K562 (cell line): ENCODE results near the gene SPAM1. TPM values are rescaled to one million over a fixed set of nuclear protein-coding genes. Genes with fewer than 3 reads are reported as not detected.

Experiments used
- ATAC-seq: fragments of 200-7000 bp; cut with Tn5 transposase; 3 replicates; pipeline ENCODE4 v1.9.1; 2020; ENCODE audit warnings: moderate library complexity
- BruUV-seq: library from RNA; stranded (reverse); fragments of 400-500 nt; replicated peaks from 2 replicates; lab custom pipeline; 2021; lab: Mats Ljungman, UMichigan
- CTCF ChIA-PET: fragments of 300-600 bp; formaldehyde crosslinking; extraction: SDS; loops from one replicate; lab custom pipeline; 2021; ENCODE audit warnings: low intra/inter-chr PET ratio; lab: Yijun Ruan, JAX
- POLR2A ChIA-PET: fragments of 300-600, 350-650 bp; sonication (Branson Sonifier 250); formaldehyde crosslinking; extraction: SDS; loops from one replicate; lab custom pipeline; 2021; ENCODE audit warnings: antibody characterized with exemption, inconsistent platforms; lab: Yijun Ruan, JAX
- DNase-seq, 4 experiments: peaks; one replicate each; pipeline versions ENCODE4 v3.0.0 to v3.0.0-alpha.2; 2011 to 2018; ENCODE audit warnings: low spot score in 3 of 4, mixed read lengths in 3 of 4; ENCODE audit errors: extremely low read depth in 1 of 4
- FAIRE-seq: peaks from 2 replicates; lab custom pipeline; 2011; peaks lifted over from hg19 to GRCh38; lab: Jason Lieb, UNC
- H2AFZ ChIP-seq: 2 replicates; pipeline ENCODE4 v1.6.0; 2011; ENCODE audit warnings: low read depth, low read length, control low read depth, inconsistent platforms
- H3K27ac ChIP-seq: fragments of 200-600 bp; 3 replicates; pipeline ENCODE4 v1.8.0; 2011; ENCODE audit warnings: low read depth, mild to moderate bottlenecking, control low read depth, inconsistent platforms, low read length, moderate library complexity, mixed read lengths; ENCODE audit errors: extremely low read depth
- H3K27me3 ChIP-seq, 2 experiments: fragments of 300-600 bp in 1 of 2; 2 replicates in 1 of 2; 3 replicates in 1 of 2; pipeline versions ENCODE4 v1.6.0 to v1.8.0; 2011; ENCODE audit warnings: inconsistent platforms in 2 of 2, low read length in 2 of 2, mild to moderate bottlenecking in 1 of 2, mixed read lengths in 1 of 2, moderate library complexity in 1 of 2; ENCODE audit not compliant: control insufficient read depth in 2 of 2, insufficient read depth in 2 of 2
- H3K36me3 ChIP-seq: fragments of 300-600 bp; 3 replicates; pipeline ENCODE4 v1.8.0; 2011; ENCODE audit warnings: mild to moderate bottlenecking, low read length, inconsistent platforms; ENCODE audit not compliant: control insufficient read depth, insufficient read depth
- H3K4me1 ChIP-seq, 2 experiments: fragments of 200-600 bp in 1 of 2; replicated peaks in 1 of 2; 2 replicates in 1 of 2; 3 replicates in 1 of 2; pipeline versions ENCODE4 v1.5.1 to v1.8.0; 2011; ENCODE audit warnings: inconsistent platforms in 2 of 2, low read length in 2 of 2, mild to moderate bottlenecking in 1 of 2, mixed read lengths in 1 of 2, moderate library complexity in 1 of 2; ENCODE audit not compliant: control insufficient read depth in 2 of 2, insufficient read depth in 2 of 2
- H3K4me2 ChIP-seq: 2 replicates; pipeline ENCODE4 v1.6.1; 2011; ENCODE audit warnings: low read length, control low read depth, inconsistent platforms, mixed read lengths; ENCODE audit not compliant: insufficient read depth
- H3K4me3 ChIP-seq: fragments of 200-600 bp; sonication (generic), shearing (Covaris generic); 2 replicates; pipeline ENCODE4 v1.5.1; 2016; ENCODE audit warnings: control low read depth, inconsistent platforms
- H3K79me2 ChIP-seq: fragments of 200-600 bp; 3 replicates; pipeline ENCODE4 v1.8.0; 2011; ENCODE audit warnings: low read length, inconsistent platforms; ENCODE audit not compliant: control insufficient read depth, insufficient read depth
- H3K9ac ChIP-seq, 2 experiments: 2 replicates each; pipeline versions ENCODE4 v1.6.0 to v1.6.1; 2011; ENCODE audit warnings: low read depth in 2 of 2, low read length in 2 of 2, control low read depth in 1 of 2, inconsistent platforms in 1 of 2, mild to moderate bottlenecking in 1 of 2, mixed read lengths in 1 of 2; ENCODE audit not compliant: insufficient read depth in 1 of 2
- H3K9me1 ChIP-seq: one replicate; pipeline ENCODE4 v1.6.0; 2011; ENCODE audit warnings: inconsistent platforms, mild to moderate bottlenecking, low read length, moderate library complexity; ENCODE audit not compliant: control insufficient read depth, insufficient read depth
- H3K9me3 ChIP-seq: replicated peaks from 2 replicates; pipeline ENCODE4 v1.5.1; 2011; ENCODE audit warnings: low read depth, low read length, inconsistent platforms; ENCODE audit not compliant: control insufficient read depth, insufficient read depth
- H4K20me1 ChIP-seq: replicated peaks from 2 replicates; pipeline ENCODE4 v1.6.1; 2011; ENCODE audit warnings: low read length, inconsistent platforms, mixed read lengths; ENCODE audit not compliant: control insufficient read depth, insufficient read depth
- ATF7 ChIP-seq: fragments of 450-650 bp; IDR thresholded peaks from 2 replicates; pipeline ENCODE4 v1.7.1; 2014; ENCODE audit warnings: mild to moderate bottlenecking, moderate library complexity
- CHCHD3 ChIP-seq: fragments of 250-450 bp; sonication (Bioruptor Pico); IDR thresholded peaks from 2 replicates; pipeline ENCODE4 v2.1.2; 2022; ENCODE audit warnings: mild to moderate bottlenecking
- FOSL1 ChIP-seq: fragments of 200-800 bp; sonication (Bioruptor generic); conservative IDR thresholded peaks from 2 replicates; pipeline ENCODE4 v1.6.1; 2016; ENCODE audit warnings: missing genetic modification characterization, missing compliant biosample characterization
- NFRKB ChIP-seq: fragments of 450-650 bp; IDR thresholded peaks from 2 replicates; pipeline ENCODE4 v1.6.1; 2016; ENCODE audit warnings: low read depth
- NR2C1 ChIP-seq, 2 experiments: fragments of 450-650 bp; IDR thresholded peaks; 2 replicates each; pipeline ENCODE4 v1.6.1; 2017; ENCODE audit warnings: mild to moderate bottlenecking in 2 of 2, antibody characterized with exemption in 1 of 2, inconsistent platforms in 1 of 2, missing compliant biosample characterization in 1 of 2, missing genetic modification characterization in 1 of 2
- POLR2A ChIP-seq: fragments of 450-650 bp; conservative IDR thresholded peaks from 2 replicates; pipeline ENCODE4 v1.6.1; 2016
- RB1 ChIP-seq: fragments of 450-650 bp; IDR thresholded peaks from 2 replicates; pipeline ENCODE4 v1.6.1; 2017; ENCODE audit warnings: low read depth, mild to moderate bottlenecking
- SRF ChIP-seq, 2 experiments: fragments of 250-450, 450-650 bp in 1 of 2; sonication (Bioruptor Pico) in 1 of 2; sonication (generic) in 1 of 2; formaldehyde crosslinking; IDR thresholded peaks; 2 replicates each; pipeline versions ENCODE4 v1.5.0 to v1.5.1; 2020 to 2022; ENCODE audit warnings: mild to moderate bottlenecking in 1 of 2, missing genetic modification reagents in 1 of 2
- THAP7 ChIP-seq: fragments of 250-450 bp; sonication (Bioruptor Pico); IDR thresholded peaks from 2 replicates; pipeline ENCODE4 v1.5.0; 2021
- VEZF1 ChIP-seq: fragments of 200-800 bp; sonication (Bioruptor generic); IDR thresholded peaks from 2 replicates; pipeline ENCODE4 v1.6.1; 2017; ENCODE audit warnings: missing genetic modification characterization, missing compliant biosample characterization
- ZBTB8A ChIP-seq: fragments of 450-650 bp; IDR thresholded peaks from 2 replicates; pipeline ENCODE4 v1.6.1; 2018; ENCODE audit warnings: mild to moderate bottlenecking, moderate library complexity; ENCODE audit not compliant: partially characterized antibody
- ZKSCAN8 ChIP-seq: fragments of 200-800 bp; sonication (Bioruptor generic); IDR thresholded peaks from 2 replicates; pipeline ENCODE4 v1.6.1; 2016; ENCODE audit warnings: missing genetic modification characterization, missing compliant biosample characterization
- ZNF175 ChIP-seq: fragments of 200-800 bp; sonication (Bioruptor generic); IDR thresholded peaks from 2 replicates; pipeline ENCODE4 v1.6.1; 2016; ENCODE audit warnings: low read depth, mild to moderate bottlenecking, missing genetic modification characterization, missing compliant biosample characterization
- ZNF444 ChIP-seq: fragments of 250-450 bp; sonication (Bioruptor Pico); IDR thresholded peaks from 2 replicates; pipeline ENCODE4 v1.4.0; 2020; ENCODE audit warnings: mild to moderate bottlenecking, moderate library complexity
- ZNF589 ChIP-seq: fragments of 200-800 bp; sonication (Bioruptor generic); IDR thresholded peaks from 2 replicates; pipeline ENCODE4 v1.6.1; 2016; ENCODE audit warnings: low read depth, missing genetic modification characterization, missing compliant biosample characterization
- WGBS: fragments of 100-300 bp; shearing (Covaris generic); methylation state at CpG from one replicate; pipeline ENCODE4 v1.1.6; 2016; ENCODE audit warnings: low coverage, mixed read lengths; ENCODE audit not compliant: insufficient coverage; ENCODE audit errors: missing lambda C conversion rate; 5-methylcytosine and 5-hydroxymethylcytosine counted together
- in situ Hi-C: fragments of 300-500 bp; cut with MboI; formaldehyde crosslinking; loops from 4 replicates; pipeline ENCODE4 v1.15.0; 2018; ENCODE audit warnings: inconsistent platforms, mixed read lengths
- intact Hi-C: fragments of 100-400 bp; cut with micrococcal nuclease; formaldehyde crosslinking; loops from 2 replicates; pipeline ENCODE4 v1.14.2; 2022
- polyA plus RNA-seq, 8 experiments: library from polyadenylated mRNA; depleted of rRNA in 4 of 8; stranded (reverse) in 5 of 8; unstranded in 3 of 8; fragments of >200 nt; fragmentation: Nextera tagmentation in 2 of 8; fragmentation: Illumina TruSeq in 1 of 8; extraction: Ambion mirVana in 2 of 8; extraction: Trizol in 1 of 8; gene quantifications; 2 replicates each; pipeline versions ENCODE4 v1.2.1 to v1.2.3, GENCODE V29; 2011 to 2014; ENCODE audit warnings: inconsistent platforms in 1 of 8, missing spikeins in 1 of 8
- total RNA-seq, 7 experiments: library from RNA; depleted of rRNA in 6 of 7; stranded (reverse); fragments of >200 nt in 6 of 7; fragmentation: Illumina TruSeq in 2 of 7; extraction: Trizol in 2 of 7; gene quantifications; 2 replicates each; pipeline versions ENCODE4 v1.2.1 to v1.2.3, GENCODE V29; 2011 to 2021; ENCODE audit warnings: low replicate concordance in 1 of 7

The SPAM1 gene
- total and polyA plus RNA-seq, 9 of the 15 experiments (the other 6 are each of a cell fraction or from before 2014, with no cell fraction given), result not detected

- in situ Hi-C loops (no loop called here), intact Hi-C loops (no loop called here)
- no peak overlapping the region for H3K27ac ChIP-seq
- H3K9me3 ChIP-seq, result no peaks in the 10 kb centered on the region
- ATAC-seq (no peak), DNase-seq (no peak), FAIRE-seq (no peak)
- no peaks in the 10 kb centered on the region for H3K9me1 ChIP-seq
- 0 out of 2 replicates have a peak, but pooled peaks have one; percentile 45 for TF ChIP-seq ZNF589
- TF ChIP-seq NR2C1 (IDR thresholded peaks at IDR 0.05), result no peak
- TF ChIP-seq NR2C1 (tag; IDR thresholded peaks at IDR 0.05), result no peak
- TF ChIP-seq ZNF175, result 0 out of 2 replicates have a peak, but pooled peaks have one; percentile 24
- no peaks in the 10 kb centered on the region; a peak in 1 of 5 replicates for H3K4me1 ChIP-seq
- no peaks in the 10 kb centered on the region for H4K20me1 ChIP-seq
- no peaks in the 10 kb centered on the region for H3K79me2 ChIP-seq
- H3K9ac ChIP-seq, result no peak overlapping the region
- CTCF ChIA-PET, result no interaction called here
- no TSS peak for BruUV-seq
- H3K27me3 ChIP-seq, result no peaks in the 10 kb centered on the region
- no peak overlapping the region for H2AFZ ChIP-seq
- no peaks in the 10 kb centered on the region for H3K36me3 ChIP-seq
- no peak overlapping the region for H3K4me2 ChIP-seq
- POLR2A ChIA-PET, result no interaction called here
- no peak overlapping the region for H3K4me3 ChIP-seq
These were observed 69.4 kb downstream of the SPAM1 start for GRCh38 chr7:123994449-123994848.

- H3K27ac ChIP-seq, result no peak overlapping the region
- H3K4me1 ChIP-seq, result no peaks in the 10 kb centered on the region; a peak in 1 of 5 replicates
- H3K79me2 ChIP-seq, result no peaks in the 10 kb centered on the region
- WGBS, result 1% methylated on average over 10 of the region's 10 CpGs
- in situ Hi-C loops (no loop called here), intact Hi-C loops (no loop called here)
- H3K9me1 ChIP-seq, result no peaks in the 10 kb centered on the region
- no peaks in the 10 kb centered on the region for H3K9me3 ChIP-seq
- CTCF ChIA-PET, result no interaction called here
- POLR2A ChIA-PET, result interaction anchor here (0.6 kb wide), 1 partner anchor 31 kb away, joined by 3 read pairs; no protein-coding TSS in a partner anchor
- H3K4me3 ChIP-seq, result no peak overlapping the region
- H2AFZ ChIP-seq, result peak overlapping the region; percentile 2; the same call in 1 of the 2 replicates
- no peaks in the 10 kb centered on the region for H4K20me1 ChIP-seq
- no peak overlapping the region for H3K4me2 ChIP-seq
- no peak overlapping the region for H3K9ac ChIP-seq
- DNase-seq (no peak), ATAC-seq (peak; percentile 66), FAIRE-seq (no peak)
- no peaks in the 10 kb centered on the region for H3K36me3 ChIP-seq
- no peaks in the 10 kb centered on the region for H3K27me3 ChIP-seq
- BruUV-seq, result no TSS peak
- TF ChIP-seq RB1 (no peak), THAP7 (CRISPR knock-in tag) (no peak), ZBTB8A (no peak), NFRKB (0 out of 2 replicates have a peak, but pooled peaks have one; percentile 18), ZNF444 (CRISPR knock-in tag) (peak; percentile 29; the same call in 1 of the 2 replicates), SRF (CRISPR knock-in tag; IDR thresholded peaks at IDR 0.05) (peak in 1 of 2 experiments; percentile 19; a peak in 1 of 4 replicates), ATF7 (peak; percentile 52; the same call in 1 of the 2 replicates), ZKSCAN8 (CRISPR knock-in tag) (peak; percentile 59; the same call in 1 of the 2 replicates), POLR2A (no peak), CHCHD3 (CRISPR knock-in tag) (no peak), VEZF1 (CRISPR knock-in tag) (peak; percentile 56; the same call in 1 of the 2 replicates), FOSL1 (tag) (no peak)
These were observed 70.7 kb downstream of the SPAM1 start for GRCh38 chr7:123995617-123996326.
